ENCODE measurements around the gene OTOP2.

OTOP2 gene

GRCh38 chr17:74925242-74925641, 1.2 kb downstream of the OTOP2 start:
- Histone ChIP-seq H3K36me3 (ENCODE audit: control insufficient read depth, insufficient read depth, low read length) (no peaks in the 10 kb centered on the region; the same call in 1 of the 2 replicates), H3K9me3 (ENCODE audit: control insufficient read depth, insufficient read depth, low read length) (no peaks in the 10 kb centered on the region), H3K4me1 (ENCODE audit: control insufficient read depth, insufficient read depth, low read length) (peaks cover 10% of the 10 kb centered on the region), H3K4me3 (ENCODE audit: low read length) (no peak overlapping the region), H3K27ac (ENCODE audit: low read length) (no peak overlapping the region), H3K27me3 (ENCODE audit: control insufficient read depth, insufficient read depth, low read length) (peaks cover 40% of the 10 kb centered on the region)
- no CpG with 5 or more reads among the region's 3 CpGs for WGBS (ENCODE audit: insufficient coverage, insufficient read length)
- DNase-seq (ENCODE audit: low read depth, low spot score): no peak

GRCh38 chr17:74928786-74929185, 4.7 kb downstream of the OTOP2 start:
- Histone ChIP-seq H3K27me3 (ENCODE audit: control insufficient read depth, insufficient read depth, low read length) (peaks cover 29% of the 10 kb centered on the region), H3K27ac (ENCODE audit: low read length) (no peak overlapping the region), H3K36me3 (ENCODE audit: control insufficient read depth, insufficient read depth, low read length) (no peaks in the 10 kb centered on the region; the same call in 1 of the 2 replicates), H3K9me3 (ENCODE audit: control insufficient read depth, insufficient read depth, low read length) (no peaks in the 10 kb centered on the region), H3K4me1 (ENCODE audit: control insufficient read depth, insufficient read depth, low read length) (peaks cover 2% of the 10 kb centered on the region; the same call in 1 of the 2 replicates), H3K4me3 (ENCODE audit: low read length) (no peak overlapping the region)
- WGBS (ENCODE audit: insufficient coverage, insufficient read length): no CpG with 5 or more reads among the region's 6 CpGs
- DNase-seq (ENCODE audit: low read depth, low spot score): no peak

GRCh38 chr17:74930535-74931036, 6.5 kb downstream of the OTOP2 start:
- no CpG with 5 or more reads among the region's 24 CpGs for WGBS (ENCODE audit: insufficient coverage, insufficient read length)

GRCh38 chr17:74935048-74935447, 11.0 kb downstream of the OTOP2 start:
- peaks cover 28% of the 10 kb centered on the region for H3K27me3 ChIP-seq (ENCODE audit: control insufficient read depth, insufficient read depth, low read length)
- WGBS (ENCODE audit: insufficient coverage, insufficient read length): no CpG with 5 or more reads among the region's 3 CpGs
- no peak overlapping the region for H3K27ac ChIP-seq (ENCODE audit: low read length)
- no peaks in the 10 kb centered on the region for H3K9me3 ChIP-seq (ENCODE audit: control insufficient read depth, insufficient read depth, low read length)
- DNase-seq (ENCODE audit: low read depth, low spot score): no peak
- no peaks in the 10 kb centered on the region for H3K36me3 ChIP-seq (ENCODE audit: control insufficient read depth, insufficient read depth, low read length)
- no peaks in the 10 kb centered on the region for H3K4me1 ChIP-seq (ENCODE audit: control insufficient read depth, insufficient read depth, low read length)
- no peak overlapping the region for H3K4me3 ChIP-seq (ENCODE audit: low read length)

More at GRCh38 chr17:74930535-74931036, 6.5 kb downstream of the OTOP2 start:
- Histone ChIP-seq H3K9me3 (ENCODE audit: control insufficient read depth, insufficient read depth, low read length) (no peaks in the 10 kb centered on the region), H3K27me3 (ENCODE audit: control insufficient read depth, insufficient read depth, low read length) (peaks cover 21% of the 10 kb centered on the region), H3K4me3 (ENCODE audit: low read length) (no peak overlapping the region), H3K4me1 (ENCODE audit: control insufficient read depth, insufficient read depth, low read length) (no peaks in the 10 kb centered on the region), H3K27ac (ENCODE audit: low read length) (no peak overlapping the region), H3K36me3 (ENCODE audit: control insufficient read depth, insufficient read depth, low read length) (no peaks in the 10 kb centered on the region)
- no peak for DNase-seq (ENCODE audit: low read depth, low spot score)

GRCh38 chr17:74935585-74936469, 11.8 kb downstream of the OTOP2 start, which contains the start of gene OTOP3:
Gene OTOP3 (plus strand): TSS chr17:74935898. CDS start chr17:74935922, 24 bp downstream.
- WGBS (ENCODE audit: insufficient coverage, insufficient read length): no CpG with 5 or more reads among the region's 78 CpGs
- DNase-seq (ENCODE audit: low read depth, low spot score): no peak
- peak within 1 kb of the TSS; percentile 23; the same call in 1 of the 2 replicates for H3K4me3 ChIP-seq (ENCODE audit: low read length)
- H3K27me3 ChIP-seq (ENCODE audit: control insufficient read depth, insufficient read depth, low read length): peaks cover 28% of the 10 kb centered on the region
- H3K27ac ChIP-seq (ENCODE audit: low read length): no peak within 1 kb of the TSS
- H3K4me1 ChIP-seq (ENCODE audit: control insufficient read depth, insufficient read depth, low read length): no peaks in the 10 kb centered on the region
- H3K36me3 ChIP-seq (ENCODE audit: control insufficient read depth, insufficient read depth, low read length): no peaks in the 10 kb centered on the region
- H3K9me3 ChIP-seq (ENCODE audit: control insufficient read depth, insufficient read depth, low read length): no peaks in the 10 kb centered on the region

GRCh38 chr17:74936470-74936799, 12.4 kb downstream of the OTOP2 start:
- no peak overlapping the region for H3K4me3 ChIP-seq (ENCODE audit: low read length)
- H3K9me3 ChIP-seq (ENCODE audit: control insufficient read depth, insufficient read depth, low read length): no peaks in the 10 kb centered on the region
- no CpG with 5 or more reads among the region's 12 CpGs for WGBS (ENCODE audit: insufficient coverage, insufficient read length)
- DNase-seq (ENCODE audit: low read depth, low spot score): no peak
- peaks cover 28% of the 10 kb centered on the region for H3K27me3 ChIP-seq (ENCODE audit: control insufficient read depth, insufficient read depth, low read length)
- no peaks in the 10 kb centered on the region for H3K36me3 ChIP-seq (ENCODE audit: control insufficient read depth, insufficient read depth, low read length)
- no peaks in the 10 kb centered on the region for H3K4me1 ChIP-seq (ENCODE audit: control insufficient read depth, insufficient read depth, low read length)
- no peak overlapping the region for H3K27ac ChIP-seq (ENCODE audit: low read length)

GRCh38 chr17:74937064-74938051, 13.3 kb downstream of the OTOP2 start:
- no peak for DNase-seq (ENCODE audit: low read depth, low spot score)
- peaks cover 28% of the 10 kb centered on the region for H3K27me3 ChIP-seq (ENCODE audit: control insufficient read depth, insufficient read depth, low read length)
- no CpG with 5 or more reads among the region's 11 CpGs for WGBS (ENCODE audit: insufficient coverage, insufficient read length)
- no peak overlapping the region for H3K27ac ChIP-seq (ENCODE audit: low read length)
- no peak overlapping the region for H3K4me3 ChIP-seq (ENCODE audit: low read length)
- no peaks in the 10 kb centered on the region for H3K36me3 ChIP-seq (ENCODE audit: control insufficient read depth, insufficient read depth, low read length)
- no peaks in the 10 kb centered on the region for H3K9me3 ChIP-seq (ENCODE audit: control insufficient read depth, insufficient read depth, low read length)
- no peaks in the 10 kb centered on the region for H3K4me1 ChIP-seq (ENCODE audit: control insufficient read depth, insufficient read depth, low read length)

GRCh38 chr17:74938194-74938950, 14.3 kb downstream of the OTOP2 start:
- no peaks in the 10 kb centered on the region for H3K9me3 ChIP-seq (ENCODE audit: control insufficient read depth, insufficient read depth, low read length)
- H3K4me1 ChIP-seq (ENCODE audit: control insufficient read depth, insufficient read depth, low read length): no peaks in the 10 kb centered on the region
- H3K4me3 ChIP-seq (ENCODE audit: low read length): no peak overlapping the region
- H3K36me3 ChIP-seq (ENCODE audit: control insufficient read depth, insufficient read depth, low read length): no peaks in the 10 kb centered on the region
- no peak overlapping the region for H3K27ac ChIP-seq (ENCODE audit: low read length)
- no peak for DNase-seq (ENCODE audit: low read depth, low spot score)
- H3K27me3 ChIP-seq (ENCODE audit: control insufficient read depth, insufficient read depth, low read length): peaks cover 28% of the 10 kb centered on the region
- WGBS (ENCODE audit: insufficient coverage, insufficient read length): no CpG with 5 or more reads among the region's 8 CpGs

- peaks cover 26% of the 10 kb centered on the region for H3K27me3 ChIP-seq (ENCODE audit: control insufficient read depth, insufficient read depth, low read length)
- no CpG with 5 or more reads among the region's 8 CpGs for WGBS (ENCODE audit: insufficient coverage, insufficient read length)
- H3K36me3 ChIP-seq (ENCODE audit: control insufficient read depth, insufficient read depth, low read length): no peaks in the 10 kb centered on the region
These were observed 15.5 kb downstream of the OTOP2 start for GRCh38 chr17:74939534-74939933.

More at GRCh38 chr17:74939534-74939933, 15.5 kb downstream of the OTOP2 start:
- DNase-seq (ENCODE audit: low read depth, low spot score): no peak
- Histone ChIP-seq H3K4me3 (ENCODE audit: low read length) (no peak overlapping the region), H3K27ac (ENCODE audit: low read length) (no peak overlapping the region), H3K4me1 (ENCODE audit: control insufficient read depth, insufficient read depth, low read length) (peaks cover 1% of the 10 kb centered on the region; the same call in 1 of the 2 replicates), H3K9me3 (ENCODE audit: control insufficient read depth, insufficient read depth, low read length) (no peaks in the 10 kb centered on the region)

Data from iPS DF 6.9 (cell line).